Activated T-helper 1 cell treated with anti-CD3 and anti-CD28 coated beads, Interleukin-12 subunit alpha, Interleukin-12 subunit beta, Interleukin-2, Interleukin-4 antibody, amounts not matched to agents 30 ng/mL and 10 ng/mL and 1 ng/mL, durations not matched to agents 14 hours and 24 hours and 36 hours (primary cell): ENCODE results near the gene AATF. TPM values are rescaled to one million over a fixed set of nuclear protein-coding genes. Genes with fewer than 3 reads are reported as not detected.

ENCODE experiments used
- DNase-seq: peaks from one replicate; pipeline ENCODE4 v3.0.0; 2021; ENCODE audit warnings: low spot score
- H3K27ac Mint-ChIP-seq: one replicate; pipeline ENCODE4 v1.8.0; 2021; ENCODE audit warnings: mild to moderate bottlenecking, mixed read lengths
- H3K27me3 Mint-ChIP-seq: one replicate; pipeline ENCODE4 v1.8.0; 2022; ENCODE audit warnings: mild to moderate bottlenecking, moderate library complexity, mixed read lengths; ENCODE audit not compliant: insufficient read depth
- H3K36me3 Mint-ChIP-seq: one replicate; pipeline ENCODE4 v1.8.0; 2021; ENCODE audit warnings: low read depth, mixed read lengths
- H3K4me1 Mint-ChIP-seq: one replicate; pipeline ENCODE4 v1.8.0; 2021; ENCODE audit warnings: low read depth, mixed read lengths
- H3K4me3 Mint-ChIP-seq: one replicate; pipeline ENCODE4 v1.8.0; 2021; ENCODE audit warnings: mild to moderate bottlenecking, moderate library complexity, mixed read lengths
- H3K9me3 Mint-ChIP-seq: one replicate; pipeline ENCODE4 v1.8.0; 2021; ENCODE audit warnings: mixed read lengths
- intact Hi-C: fragments of 100-400 bp; cut with micrococcal nuclease; formaldehyde crosslinking; loops from one replicate; pipeline ENCODE4 v1.15.1; 2024
- total RNA-seq: library from RNA; stranded (reverse); gene quantifications from 2 replicates; pipeline ENCODE4 v1.2.3, GENCODE V29; 2022

AATF gene
- total RNA-seq, 1 donor from 2014 or later, result 119 TPM

- Mint-ChIP-seq H3K36me3 (no peaks in the 10 kb centered on the region), H3K27me3 (peaks cover 71% of the 10 kb centered on the region), H3K4me1 (peaks cover 28% of the 10 kb centered on the region), H3K4me3 (peak overlapping the region; percentile 49), H3K9me3 (no peaks in the 10 kb centered on the region), H3K27ac (peak overlapping the region; percentile 52)
- intact Hi-C loops, result loop anchor here (5.0 kb wide), 2 partner anchors 132 to 803 kb away; no protein-coding TSS in a partner anchor
- no peak for DNase-seq
Observed at GRCh38 chr17:36939052-36939801, 9.5 kb upstream of the AATF start.

GRCh38 chr17:36939802-36940312 is 8.9 kb upstream of the AATF start:
- no peaks in the 10 kb centered on the region for H3K36me3 Mint-ChIP-seq
- intact Hi-C loops, result loop anchor here (5.0 to 10.0 kb wide), 4 partner anchors 133 to 1625 kb away; partner anchors contain the start of genes MYO19 and PIGW
- H3K4me1 Mint-ChIP-seq, result peaks cover 28% of the 10 kb centered on the region
- no peak for DNase-seq
- H3K9me3 Mint-ChIP-seq, result no peaks in the 10 kb centered on the region
- no peak overlapping the region for H3K4me3 Mint-ChIP-seq
- peak overlapping the region; percentile 74 for H3K27ac Mint-ChIP-seq
- H3K27me3 Mint-ChIP-seq, result peaks cover 76% of the 10 kb centered on the region

- H3K4me1 Mint-ChIP-seq, result peaks cover 24% of the 10 kb centered on the region
- H3K27ac Mint-ChIP-seq, result peak overlapping the region; percentile 34
- H3K4me3 Mint-ChIP-seq, result no peak overlapping the region
- no peaks in the 10 kb centered on the region for H3K36me3 Mint-ChIP-seq
- H3K9me3 Mint-ChIP-seq, result no peaks in the 10 kb centered on the region
- H3K27me3 Mint-ChIP-seq, result peaks cover 76% of the 10 kb centered on the region
- intact Hi-C loops, result loop anchor here (10.0 kb wide), 2 partner anchors 406 to 1624 kb away; partner anchors contain the start of genes MYO19 and PIGW
- DNase-seq, result no peak
Observed at GRCh38 chr17:36940313-36941264, 8.2 kb upstream of the AATF start.

GRCh38 chr17:36941265-36942010 is 7.3 kb upstream of the AATF start:
- no peaks in the 10 kb centered on the region for H3K9me3 Mint-ChIP-seq
- H3K27ac Mint-ChIP-seq, result peak overlapping the region; percentile 88
- H3K4me1 Mint-ChIP-seq, result peaks cover 24% of the 10 kb centered on the region
- no peak for DNase-seq
- no peaks in the 10 kb centered on the region for H3K36me3 Mint-ChIP-seq
- intact Hi-C loops, result loop anchor here (10.0 kb wide), 2 partner anchors 407 to 1623 kb away; partner anchors contain the start of genes MYO19 and PIGW
- H3K27me3 Mint-ChIP-seq, result peaks cover 74% of the 10 kb centered on the region
- peak overlapping the region; percentile 54 for H3K4me3 Mint-ChIP-seq

GRCh38 chr17:36942019-36942599 is 6.6 kb upstream of the AATF start:
- peak overlapping the region; percentile 88 for H3K27ac Mint-ChIP-seq
- peak overlapping the region; percentile 54 for H3K4me3 Mint-ChIP-seq
- peaks cover 24% of the 10 kb centered on the region for H3K4me1 Mint-ChIP-seq
- no peak for DNase-seq
- intact Hi-C loops, result loop anchor here (10.0 kb wide), 2 partner anchors 407 to 1623 kb away; partner anchors contain the start of genes MYO19 and PIGW
- peaks cover 76% of the 10 kb centered on the region for H3K27me3 Mint-ChIP-seq
- no peaks in the 10 kb centered on the region for H3K36me3 Mint-ChIP-seq
- H3K9me3 Mint-ChIP-seq, result no peaks in the 10 kb centered on the region

- Mint-ChIP-seq H3K4me1 (peaks cover 27% of the 10 kb centered on the region), H3K36me3 (no peaks in the 10 kb centered on the region), H3K27me3 (peaks cover 76% of the 10 kb centered on the region), H3K4me3 (no peak overlapping the region), H3K27ac (no peak overlapping the region), H3K9me3 (no peaks in the 10 kb centered on the region)
- intact Hi-C loops, result loop anchor here (10.0 kb wide), 2 partner anchors 408 to 1622 kb away; partner anchors contain the start of genes MYO19 and PIGW
- DNase-seq, result no peak
Observed at GRCh38 chr17:36942631-36943125, 6.1 kb upstream of the AATF start.

- intact Hi-C loops, result loop anchor here (10.0 kb wide), 2 partner anchors 409 to 1621 kb away; partner anchors contain the start of genes MYO19 and PIGW
- no peak for DNase-seq
- Mint-ChIP-seq H3K36me3 (no peaks in the 10 kb centered on the region), H3K27me3 (peaks cover 74% of the 10 kb centered on the region), H3K27ac (peak overlapping the region; percentile 31), H3K9me3 (no peaks in the 10 kb centered on the region), H3K4me1 (peaks cover 30% of the 10 kb centered on the region), H3K4me3 (peak overlapping the region; percentile 27)
Observed at GRCh38 chr17:36943250-36944191, 5.2 kb upstream of the AATF start.

GRCh38 chr17:36944553-36944952 is 4.2 kb upstream of the AATF start:
- Mint-ChIP-seq H3K27me3 (peaks cover 72% of the 10 kb centered on the region), H3K36me3 (peaks cover 3% of the 10 kb centered on the region), H3K4me1 (peaks cover 30% of the 10 kb centered on the region), H3K4me3 (no peak overlapping the region), H3K9me3 (no peaks in the 10 kb centered on the region), H3K27ac (no peak overlapping the region)
- DNase-seq, result no peak
- intact Hi-C loops, result loop anchor here (10.0 kb wide), 2 partner anchors 410 to 1620 kb away; partner anchors contain the start of genes MYO19 and PIGW

- Mint-ChIP-seq H3K4me1 (peaks cover 36% of the 10 kb centered on the region), H3K27ac (no peak overlapping the region), H3K9me3 (no peaks in the 10 kb centered on the region), H3K36me3 (peaks cover 9% of the 10 kb centered on the region), H3K4me3 (no peak overlapping the region), H3K27me3 (peaks cover 67% of the 10 kb centered on the region)
- no peak for DNase-seq
- intact Hi-C loops, result loop anchor here (5.0 to 10.0 kb wide), 4 partner anchors 318 to 1620 kb away; partner anchors contain the start of genes MYO19, PIGW and SYNRG
Observed at GRCh38 chr17:36945140-36945539, 3.6 kb upstream of the AATF start.

- Mint-ChIP-seq H3K4me1 (peaks cover 46% of the 10 kb centered on the region), H3K27me3 (peaks cover 57% of the 10 kb centered on the region), H3K9me3 (no peaks in the 10 kb centered on the region), H3K4me3 (no peak overlapping the region), H3K27ac (no peak overlapping the region), H3K36me3 (peaks cover 17% of the 10 kb centered on the region)
- DNase-seq, result no peak
- intact Hi-C loops, result loop anchor here (2.0 to 10.0 kb wide), 5 partner anchors 13 to 1619 kb away; partner anchors contain the start of genes MYO19, PIGW and SYNRG
Observed at GRCh38 chr17:36945959-36946725, 2.6 kb upstream of the AATF start.
